Measurements from ENCODE around the gene TCF4. TPM values are rescaled to one million over a fixed set of nuclear protein-coding genes. Genes with fewer than 3 reads are reported as not detected.

TCF4 gene
- total RNA-seq, 1 donor from 2014 or later, result 7.2 TPM

- peak overlapping the region; percentile 66 for H3K4me3 ChIP-seq (ENCODE audit: low read depth, low read length)
- no peak for DNase-seq (ENCODE audit: low read depth)
- TF ChIP-seq CTCF (conservative IDR thresholded peaks at IDR 0.05; ENCODE audit: low read depth, low read length), result no peak
Measured at GRCh38 chr18:55587418-55588110, 428 bp downstream of the TCF4 start.

- H3K4me3 ChIP-seq (ENCODE audit: low read depth, low read length), result no peak overlapping the region
- TF ChIP-seq CTCF (conservative IDR thresholded peaks at IDR 0.05; ENCODE audit: low read depth, low read length), result no peak
- no peak for DNase-seq (ENCODE audit: low read depth)
Measured at GRCh38 chr18:55585920-55586561, 2.0 kb downstream of the TCF4 start.

- no peak overlapping the region for H3K4me3 ChIP-seq (ENCODE audit: low read depth, low read length)
- no peak for DNase-seq (ENCODE audit: low read depth)
- no peak for TF ChIP-seq CTCF (conservative IDR thresholded peaks at IDR 0.05; ENCODE audit: low read depth, low read length)
Measured at GRCh38 chr18:55585065-55585919, 2.7 kb downstream of the TCF4 start.

- TF ChIP-seq CTCF (conservative IDR thresholded peaks at IDR 0.05; ENCODE audit: low read depth, low read length), result no peak
- no peak for DNase-seq (ENCODE audit: low read depth)
- no peak overlapping the region for H3K4me3 ChIP-seq (ENCODE audit: low read depth, low read length)
Measured at GRCh38 chr18:55584201-55584600, 3.8 kb downstream of the TCF4 start.

- no peak for DNase-seq (ENCODE audit: low read depth)
- TF ChIP-seq CTCF (conservative IDR thresholded peaks at IDR 0.05; ENCODE audit: low read depth, low read length), result no peak
- H3K4me3 ChIP-seq (ENCODE audit: low read depth, low read length), result no peak overlapping the region
Measured at GRCh38 chr18:55582325-55582724, 5.7 kb downstream of the TCF4 start.

- TF ChIP-seq CTCF (conservative IDR thresholded peaks at IDR 0.05; ENCODE audit: low read depth, low read length), result no peak
- no peak overlapping the region for H3K4me3 ChIP-seq (ENCODE audit: low read depth, low read length)
- no peak for DNase-seq (ENCODE audit: low read depth)
Measured at GRCh38 chr18:55579501-55580270, 8.3 kb downstream of the TCF4 start.

Measured in epithelial cell of proximal tubule (primary cell).